GM12874 (cell line): ENCODE results near the gene SPAG17.

Experiments used
- TF ChIP-seq, protein P1 (sequence below): IDR thresholded peaks from 2 replicates; pipeline ENCODE4 v1.5.1; 2011; ENCODE audit warnings: low read depth, mild to moderate bottlenecking, control low read depth, low read length, moderate library complexity; ENCODE audit not compliant: insufficient read depth

The SPAG17 gene

GRCh38 chr1:118143121-118143520 lies 41.9 kb downstream of the SPAG17 start:
- TF ChIP-seq, protein P1, sequence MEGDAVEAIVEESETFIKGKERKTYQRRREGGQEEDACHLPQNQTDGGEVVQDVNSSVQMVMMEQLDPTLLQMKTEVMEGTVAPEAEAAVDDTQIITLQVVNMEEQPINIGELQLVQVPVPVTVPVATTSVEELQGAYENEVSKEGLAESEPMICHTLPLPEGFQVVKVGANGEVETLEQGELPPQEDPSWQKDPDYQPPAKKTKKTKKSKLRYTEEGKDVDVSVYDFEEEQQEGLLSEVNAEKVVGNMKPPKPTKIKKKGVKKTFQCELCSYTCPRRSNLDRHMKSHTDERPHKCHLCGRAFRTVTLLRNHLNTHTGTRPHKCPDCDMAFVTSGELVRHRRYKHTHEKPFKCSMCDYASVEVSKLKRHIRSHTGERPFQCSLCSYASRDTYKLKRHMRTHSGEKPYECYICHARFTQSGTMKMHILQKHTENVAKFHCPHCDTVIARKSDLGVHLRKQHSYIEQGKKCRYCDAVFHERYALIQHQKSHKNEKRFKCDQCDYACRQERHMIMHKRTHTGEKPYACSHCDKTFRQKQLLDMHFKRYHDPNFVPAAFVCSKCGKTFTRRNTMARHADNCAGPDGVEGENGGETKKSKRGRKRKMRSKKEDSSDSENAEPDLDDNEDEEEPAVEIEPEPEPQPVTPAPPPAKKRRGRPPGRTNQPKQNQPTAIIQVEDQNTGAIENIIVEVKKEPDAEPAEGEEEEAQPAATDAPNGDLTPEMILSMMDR: no peak

DNA sequence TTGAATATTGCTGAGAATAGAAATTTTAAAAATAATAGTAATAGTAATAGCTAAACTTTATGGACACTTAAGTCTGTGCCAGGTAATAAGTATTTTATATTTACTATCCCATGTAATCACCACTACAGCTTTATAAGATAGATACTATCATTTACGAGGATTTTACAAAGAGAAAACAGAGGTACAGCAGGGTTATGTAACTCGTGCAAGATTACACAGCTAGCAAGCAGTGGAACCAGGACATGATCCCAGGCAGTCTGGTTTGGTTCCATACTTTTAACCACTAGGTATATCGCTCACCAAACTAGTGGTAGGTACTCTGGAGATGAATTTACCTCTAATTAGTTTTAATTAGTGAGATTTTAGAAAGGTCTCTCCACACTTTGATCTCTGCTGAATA lies 42.5 kb downstream of the SPAG17 start:
- TF ChIP-seq, protein P1: no peak

GRCh38 chr1:118137900-118138299 lies 47.1 kb downstream of the SPAG17 start:
- TF ChIP-seq, protein P1: no peak

GRCh38 chr1:118136187-118136941 lies 48.7 kb downstream of the SPAG17 start:
- TF ChIP-seq, protein P1: no peak

DNA sequence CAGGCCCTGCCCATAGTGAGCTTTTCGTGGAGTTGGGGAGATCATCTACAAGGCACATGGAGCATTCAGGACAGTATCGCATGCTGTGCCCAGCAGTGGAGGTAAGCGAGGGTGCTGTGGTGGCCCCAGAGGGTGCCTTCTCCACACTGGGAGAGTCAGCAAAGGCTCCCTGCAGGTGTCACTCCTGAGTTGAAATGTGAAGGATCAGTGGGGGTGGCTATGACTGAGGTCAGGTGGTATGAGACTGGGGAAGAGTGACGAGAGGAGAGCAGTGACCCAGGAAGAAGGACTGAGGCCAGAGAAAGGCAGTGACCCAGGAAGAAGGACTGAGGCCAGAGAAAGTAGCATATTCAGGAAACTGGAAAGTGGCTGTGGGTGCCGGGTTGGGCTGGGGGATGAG lies 53.0 kb downstream of the SPAG17 start:
- TF ChIP-seq, protein P1: no peak

DNA sequence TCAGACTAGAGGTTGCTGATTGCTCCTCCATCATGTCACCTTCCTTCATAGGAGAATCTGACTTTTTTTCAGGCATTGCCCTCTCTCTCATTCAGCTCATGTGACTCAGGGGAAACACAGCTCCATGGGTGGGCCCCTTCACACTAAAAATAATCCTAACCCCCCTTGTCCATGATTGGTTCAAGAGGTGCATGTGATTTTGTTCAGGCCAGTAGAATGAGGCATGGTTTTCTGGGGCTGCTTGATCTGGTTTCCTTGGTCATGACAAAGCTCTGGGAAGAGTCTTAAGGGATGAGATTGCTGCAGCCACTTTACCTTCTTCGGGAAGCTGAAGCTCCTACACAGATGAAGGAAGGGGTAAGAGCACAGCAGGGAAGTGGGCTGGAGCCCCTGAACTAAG lies 56.3 kb downstream of the SPAG17 start:
- TF ChIP-seq, protein P1: no peak

- TF ChIP-seq, protein P1: no peak
Measured at GRCh38 chr1:118124064-118124463, 61.0 kb downstream of the SPAG17 start.
